Measurements from ENCODE around the gene CACNA1C.

Gene CACNA1C

GRCh38 chr12:2198542-2198941, 145.8 kb downstream of the CACNA1C start:
- no peak for DNase-seq (ENCODE audit: low spot score)
- no peak for TF ChIP-seq CTCF (IDR thresholded peaks at IDR 0.05; ENCODE audit: borderline replicate concordance, control extremely low read depth, extremely low read depth, insufficient read depth, missing control alignments)
- in situ Hi-C loops (cut with MboI; ENCODE audit: low sequenced_read_pairs, unreplicated experiment): no loop called here

- TF ChIP-seq CTCF (IDR thresholded peaks at IDR 0.05; ENCODE audit: borderline replicate concordance, control extremely low read depth, extremely low read depth, insufficient read depth, missing control alignments): no peak
- in situ Hi-C loops (cut with MboI; ENCODE audit: low sequenced_read_pairs, unreplicated experiment): no loop called here
Measured at GRCh38 chr12:2205996-2206395, 153.2 kb downstream of the CACNA1C start.

GRCh38 chr12:2208837-2209635, 156.2 kb downstream of the CACNA1C start:
- DNase-seq (ENCODE audit: low spot score): no peak
- no peak for TF ChIP-seq CTCF (IDR thresholded peaks at IDR 0.05; ENCODE audit: borderline replicate concordance, control extremely low read depth, extremely low read depth, insufficient read depth, missing control alignments)
- in situ Hi-C loops (cut with MboI; ENCODE audit: low sequenced_read_pairs, unreplicated experiment): no loop called here

More at GRCh38 chr12:2205996-2206395, 153.2 kb downstream of the CACNA1C start:
- no peak for DNase-seq (ENCODE audit: low spot score)

GRCh38 chr12:2211119-2211518, 158.3 kb downstream of the CACNA1C start:
- no peak for DNase-seq (ENCODE audit: low spot score)
- in situ Hi-C loops (cut with MboI; ENCODE audit: low sequenced_read_pairs, unreplicated experiment): no loop called here
- TF ChIP-seq CTCF (IDR thresholded peaks at IDR 0.05; ENCODE audit: borderline replicate concordance, control extremely low read depth, extremely low read depth, insufficient read depth, missing control alignments): no peak

GRCh38 chr12:2212537-2212936, 159.8 kb downstream of the CACNA1C start:
- TF ChIP-seq CTCF (IDR thresholded peaks at IDR 0.05; ENCODE audit: borderline replicate concordance, control extremely low read depth, extremely low read depth, insufficient read depth, missing control alignments): no peak
- in situ Hi-C loops (cut with MboI; ENCODE audit: low sequenced_read_pairs, unreplicated experiment): no loop called here
- DNase-seq (ENCODE audit: low spot score): no peak

GRCh38 chr12:2212971-2213869, 160.4 kb downstream of the CACNA1C start:
- in situ Hi-C loops (cut with MboI; ENCODE audit: low sequenced_read_pairs, unreplicated experiment): no loop called here
- no peak for DNase-seq (ENCODE audit: low spot score)

More at GRCh38 chr12:2212971-2213869, 160.4 kb downstream of the CACNA1C start:
- TF ChIP-seq CTCF (IDR thresholded peaks at IDR 0.05; ENCODE audit: borderline replicate concordance, control extremely low read depth, extremely low read depth, insufficient read depth, missing control alignments): no peak
